Right cardiac atrium (tissue), 5 donors: ENCODE results near the gene SCAF1. TPM values are rescaled to one million over a fixed set of nuclear protein-coding genes. Genes with fewer than 3 reads are reported as not detected.

ENCODE experiments used
- ATAC-seq, 2 donors: fragments of 200-7000 bp; cut with Tn5 transposase; one replicate each; pipeline versions ENCODE4 v1.8.0 to v1.9.1; 2020; ENCODE audit warnings: moderate library complexity in 2 of 2, mild to moderate bottlenecking in 1 of 2
- DNase-seq, 3 donors: peaks; one replicate each; pipeline ENCODE4 v3.0.0-alpha.2; 2020
- H3K27ac ChIP-seq: one replicate; pipeline ENCODE4 v1.5.1; 2013; ENCODE audit warnings: mild to moderate bottlenecking, low read length, control low read depth, moderate library complexity
- H3K27me3 ChIP-seq: one replicate; pipeline ENCODE4 v1.6.1; 2013; ENCODE audit not compliant: control insufficient read depth, insufficient read depth
- H3K4me1 ChIP-seq: one replicate; pipeline ENCODE4 v1.6.1; 2013; ENCODE audit warnings: low read length; ENCODE audit not compliant: control insufficient read depth, insufficient read depth
- H3K4me3 ChIP-seq: one replicate; pipeline ENCODE4 v1.5.1; 2013; ENCODE audit warnings: low read length, control low read depth
- H3K9me3 ChIP-seq: one replicate; pipeline ENCODE4 v1.6.1; 2013; ENCODE audit warnings: low read length; ENCODE audit not compliant: control insufficient read depth
- WGBS: extraction: QIAGEN DNeasy Blood & Tissue Kit; methylation state at CpG from one replicate; pipeline ENCODE4 v1.1.7; 2013; 5-methylcytosine and 5-hydroxymethylcytosine counted together
- intact Hi-C, 4 donors: fragments of 100-400 bp; cut with DNase I; formaldehyde crosslinking; loops; one replicate each; pipeline versions ENCODE4 v1.11.0 to v1.14.0; 2022 to 2023
- polyA plus RNA-seq: library from polyadenylated mRNA; stranded (reverse); fragments of 200-250 nt; gene quantifications from one replicate; pipeline ENCODE4 v1.2.3, GENCODE V29; 2013
- total RNA-seq, 4 donors: library from RNA; stranded (reverse); fragmentation: NEBNext Ultra II Directional; extraction: Animal tissue kit (Norgen Biotek cat#: 25700); gene quantifications; one replicate each; pipeline ENCODE4 v1.2.1, GENCODE V29; 2021
- donor health status: healthy with polysubstance abuse.
- donor health status: DM: no; HTN: yes; CAD: no.
- donor health status: DM: no; HTN: no; CAD: no.
- donor health status: DM: no; HTN: yes; CAD: no; lungs with severe emphysema.
- donor health status: DM: yes; HTN: yes; CAD: no.

SCAF1 gene
- total and polyA plus RNA-seq, 5 donors: 23.3 to 52.7 (median 42.0) TPM

GRCh38 chr19:49679771-49680413 lies 37.9 kb downstream of the SCAF1 start:
- Histone ChIP-seq H3K9me3 (no peaks in the 10 kb centered on the region), H3K4me3 (no peak overlapping the region), H3K27ac (peak overlapping the region; percentile 6), H3K4me1 (no peaks in the 10 kb centered on the region), H3K27me3 (no peaks in the 10 kb centered on the region)
- 41% methylated on average over 10 of the region's 10 CpGs for WGBS
- peak in 2 of 3 donors; percentile 34 to 52 for DNase-seq
- ATAC-seq: no peak
- intact Hi-C loops: loop anchor here in 3 of 4 donors (10.0 kb wide), 4 partner anchors 85 to 175 kb away; partner anchors contain the start of genes AP2A1 (in 1 of the 3), NOSIP (in 1 of the 3), PRR12 (in 1 of the 3) and PRRG2 (in 1 of the 3)

- Histone ChIP-seq H3K4me3 (no peak overlapping the region), H3K27me3 (no peaks in the 10 kb centered on the region), H3K4me1 (no peaks in the 10 kb centered on the region), H3K9me3 (no peaks in the 10 kb centered on the region), H3K27ac (peak overlapping the region; percentile 6)
- ATAC-seq (peak; percentile 2 to 4), DNase-seq (peak; percentile 91 to 97 (median 97))
- intact Hi-C loops: loop anchor here in 2 of 4 donors (10.0 kb wide), 2 partner anchors 84 to 174 kb away; partner anchors contain the start of genes AP2A1 (in 1 of the 2), PTOV1 (in 1 of the 2) and TSKS (in 1 of the 2)
- 30% methylated on average over 40 of the region's 40 CpGs for WGBS
These were observed 38.7 kb downstream of the SCAF1 start for GRCh38 chr19:49680421-49681351.

- Histone ChIP-seq H3K9me3 (no peaks in the 10 kb centered on the region), H3K27ac (no peak overlapping the region), H3K4me1 (no peaks in the 10 kb centered on the region), H3K27me3 (no peaks in the 10 kb centered on the region), H3K4me3 (no peak overlapping the region)
- intact Hi-C loops: loop anchor here in 2 of 4 donors (10.0 kb wide), 2 partner anchors 83 to 173 kb away; partner anchors contain the start of genes AP2A1 (in 1 of the 2), PTOV1 (in 1 of the 2) and TSKS (in 1 of the 2)
- WGBS: 88% methylated on average over 19 of the region's 19 CpGs
- peak in 2 of 3 donors; percentile 47 to 63 for DNase-seq
- no peak for ATAC-seq
These were observed 39.8 kb downstream of the SCAF1 start for GRCh38 chr19:49681830-49682229.

GRCh38 chr19:49682274-49682673 lies 40.3 kb downstream of the SCAF1 start:
- no peaks in the 10 kb centered on the region for H3K4me1 ChIP-seq
- DNase-seq (peak in 2 of 3 donors; percentile 8 to 21), ATAC-seq (no peak)
- intact Hi-C loops: loop anchor here in 2 of 4 donors (10.0 kb wide), 2 partner anchors 83 to 173 kb away; partner anchors contain the start of genes AP2A1 (in 1 of the 2), PTOV1 (in 1 of the 2) and TSKS (in 1 of the 2)
- H3K27me3 ChIP-seq: no peaks in the 10 kb centered on the region
- no peaks in the 10 kb centered on the region for H3K9me3 ChIP-seq
- WGBS: 90% methylated on average over 8 of the region's 8 CpGs
- no peak overlapping the region for H3K27ac ChIP-seq
- no peak overlapping the region for H3K4me3 ChIP-seq

- H3K27ac ChIP-seq: no peak overlapping the region
- peak in 2 of 3 donors; percentile 47 to 55 for DNase-seq
- H3K4me1 ChIP-seq: no peaks in the 10 kb centered on the region
- H3K9me3 ChIP-seq: no peaks in the 10 kb centered on the region
- ATAC-seq: no peak
- intact Hi-C loops: loop anchor here in 2 of 4 donors (10.0 kb wide), 2 partner anchors 81 to 171 kb away; partner anchors contain the start of genes AP2A1 (in 1 of the 2), PTOV1 (in 1 of the 2) and TSKS (in 1 of the 2)
- no peak overlapping the region for H3K4me3 ChIP-seq
- H3K27me3 ChIP-seq: no peaks in the 10 kb centered on the region
- WGBS: 91% methylated on average over 18 of the region's 18 CpGs
These were observed 41.8 kb downstream of the SCAF1 start for GRCh38 chr19:49683814-49684250.

GRCh38 chr19:49684251-49684982 lies 42.4 kb downstream of the SCAF1 start:
- no peak overlapping the region for H3K27ac ChIP-seq
- 81% methylated on average over 35 of the region's 35 CpGs for WGBS
- no peaks in the 10 kb centered on the region for H3K27me3 ChIP-seq
- no peaks in the 10 kb centered on the region for H3K9me3 ChIP-seq
- ATAC-seq (no peak), DNase-seq (peak in 2 of 3 donors; percentile 61 to 68)
- H3K4me3 ChIP-seq: no peak overlapping the region
- no peaks in the 10 kb centered on the region for H3K4me1 ChIP-seq
- intact Hi-C loops: loop anchor here in 2 of 4 donors (10.0 kb wide), 2 partner anchors 80 to 170 kb away; partner anchors contain the start of genes AP2A1 (in 1 of the 2), PTOV1 (in 1 of the 2) and TSKS (in 1 of the 2)

GRCh38 chr19:49684983-49685553 lies 43.1 kb downstream of the SCAF1 start:
- Histone ChIP-seq H3K9me3 (no peaks in the 10 kb centered on the region), H3K27me3 (no peaks in the 10 kb centered on the region), H3K27ac (no peak overlapping the region), H3K4me3 (no peak overlapping the region), H3K4me1 (no peaks in the 10 kb centered on the region)
- intact Hi-C loops: loop anchor here in 2 of 4 donors (10.0 kb wide), 2 partner anchors 80 to 170 kb away; partner anchors contain the start of genes AP2A1 (in 1 of the 2), PTOV1 (in 1 of the 2) and TSKS (in 1 of the 2)
- ATAC-seq: no peak
- peak in 2 of 3 donors; percentile 46 to 49 for DNase-seq
- WGBS: 71% methylated on average over 13 of the region's 13 CpGs

GRCh38 chr19:49685845-49686332 lies 43.9 kb downstream of the SCAF1 start:
- no peak overlapping the region for H3K4me3 ChIP-seq
- WGBS: 51% methylated on average over 23 of the region's 23 CpGs

GRCh38 chr19:49686503-49687088 lies 44.6 kb downstream of the SCAF1 start:
- H3K9me3 ChIP-seq: no peaks in the 10 kb centered on the region
- H3K4me1 ChIP-seq: no peaks in the 10 kb centered on the region
- H3K27me3 ChIP-seq: no peaks in the 10 kb centered on the region
- intact Hi-C loops: loop anchor here in 2 of 4 donors (10.0 kb wide), 2 partner anchors 78 to 168 kb away; partner anchors contain the start of genes AP2A1 (in 1 of the 2), PTOV1 (in 1 of the 2) and TSKS (in 1 of the 2)
- WGBS: 76% methylated on average over 27 of the region's 27 CpGs
- DNase-seq: peak in 2 of 3 donors; percentile 47 to 63
- no peak overlapping the region for H3K4me3 ChIP-seq
- no peak overlapping the region for H3K27ac ChIP-seq
- no peak for ATAC-seq

More at GRCh38 chr19:49685845-49686332, 43.9 kb downstream of the SCAF1 start:
- Histone ChIP-seq H3K9me3 (no peaks in the 10 kb centered on the region), H3K4me1 (no peaks in the 10 kb centered on the region), H3K27me3 (no peaks in the 10 kb centered on the region), H3K27ac (no peak overlapping the region)
- intact Hi-C loops: loop anchor here in 2 of 4 donors (10.0 kb wide), 2 partner anchors 79 to 169 kb away; partner anchors contain the start of genes AP2A1 (in 1 of the 2), PTOV1 (in 1 of the 2) and TSKS (in 1 of the 2)
- ATAC-seq (no peak), DNase-seq (peak in 2 of 3 donors; percentile 53 to 69)
